GM18505 (cell line): ENCODE data around the gene RIMKLA.

Source experiments
- ATAC-seq: cut with Tn5 transposase; IDR thresholded peaks from one replicate; pipeline ENCODE4 v1.9.1; 2021; ENCODE audit not compliant: unreplicated experiment
- POLR2A ChIP-seq: IDR thresholded peaks from 4 replicates; pipeline ENCODE4 v1.6.1; 2011; ENCODE audit warnings: borderline replicate concordance; ENCODE audit not compliant: insufficient read depth, insufficient read length; ENCODE audit errors: extremely low read depth

Gene RIMKLA

DNA sequence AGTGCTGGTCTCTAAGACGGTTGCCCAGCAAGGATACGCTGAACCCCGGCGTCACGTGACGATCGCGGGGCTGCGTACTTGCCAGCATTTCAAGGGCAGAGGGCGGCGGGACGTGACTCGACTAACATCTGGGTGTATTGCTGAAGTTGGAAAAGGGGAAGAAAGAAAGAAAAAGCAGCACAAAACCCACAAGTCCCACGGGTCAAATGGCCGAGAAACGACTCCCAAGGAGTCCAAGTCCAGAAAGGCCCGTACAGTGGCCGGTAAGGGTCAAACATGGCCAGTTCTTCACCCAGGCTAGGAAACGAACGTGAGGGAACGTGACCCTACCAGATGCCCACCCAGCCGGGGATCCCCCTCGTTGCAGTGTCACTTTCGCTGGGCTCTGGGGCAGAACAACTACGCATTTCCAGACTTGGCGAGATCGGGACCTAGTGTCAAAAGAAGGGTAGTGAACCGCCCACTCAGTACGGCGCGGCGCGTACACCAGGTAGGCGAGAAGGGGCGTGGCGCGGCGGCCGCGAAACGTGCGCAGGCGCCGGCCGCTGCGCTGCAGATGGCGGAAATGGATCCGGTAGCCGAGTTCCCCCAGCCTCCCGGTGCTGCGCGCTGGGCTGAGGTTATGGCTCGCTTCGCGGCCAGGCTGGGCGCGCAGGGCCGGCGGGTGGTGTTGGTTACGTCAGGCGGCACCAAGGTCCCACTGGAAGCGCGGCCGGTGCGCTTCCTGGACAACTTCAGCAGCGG, 75.6 kb downstream of the RIMKLA start, which contains the start of the genes PPCS and ZMYND12:
PPCS (plus strand) TSS at position 534 of the 744 bp plus-strand sequence; CDS start at position 557, 23 bp downstream.
ZMYND12 (minus strand) TSS at position 13 of the 744 bp plus-strand sequence. CDS start 25 bp downstream, outside the sequence.
- TF ChIP-seq POLR2A: peak; percentile 97
- peak; percentile 78 for ATAC-seq

- TF ChIP-seq POLR2A: peak; percentile 3
- peak; percentile 47 for ATAC-seq
Measured at GRCh38 chr1:42456754-42457089, 76.1 kb downstream of the RIMKLA start.

- no peak for TF ChIP-seq POLR2A
- ATAC-seq: no peak
Measured at GRCh38 chr1:42461196-42461595, 80.6 kb downstream of the RIMKLA start.

DNA sequence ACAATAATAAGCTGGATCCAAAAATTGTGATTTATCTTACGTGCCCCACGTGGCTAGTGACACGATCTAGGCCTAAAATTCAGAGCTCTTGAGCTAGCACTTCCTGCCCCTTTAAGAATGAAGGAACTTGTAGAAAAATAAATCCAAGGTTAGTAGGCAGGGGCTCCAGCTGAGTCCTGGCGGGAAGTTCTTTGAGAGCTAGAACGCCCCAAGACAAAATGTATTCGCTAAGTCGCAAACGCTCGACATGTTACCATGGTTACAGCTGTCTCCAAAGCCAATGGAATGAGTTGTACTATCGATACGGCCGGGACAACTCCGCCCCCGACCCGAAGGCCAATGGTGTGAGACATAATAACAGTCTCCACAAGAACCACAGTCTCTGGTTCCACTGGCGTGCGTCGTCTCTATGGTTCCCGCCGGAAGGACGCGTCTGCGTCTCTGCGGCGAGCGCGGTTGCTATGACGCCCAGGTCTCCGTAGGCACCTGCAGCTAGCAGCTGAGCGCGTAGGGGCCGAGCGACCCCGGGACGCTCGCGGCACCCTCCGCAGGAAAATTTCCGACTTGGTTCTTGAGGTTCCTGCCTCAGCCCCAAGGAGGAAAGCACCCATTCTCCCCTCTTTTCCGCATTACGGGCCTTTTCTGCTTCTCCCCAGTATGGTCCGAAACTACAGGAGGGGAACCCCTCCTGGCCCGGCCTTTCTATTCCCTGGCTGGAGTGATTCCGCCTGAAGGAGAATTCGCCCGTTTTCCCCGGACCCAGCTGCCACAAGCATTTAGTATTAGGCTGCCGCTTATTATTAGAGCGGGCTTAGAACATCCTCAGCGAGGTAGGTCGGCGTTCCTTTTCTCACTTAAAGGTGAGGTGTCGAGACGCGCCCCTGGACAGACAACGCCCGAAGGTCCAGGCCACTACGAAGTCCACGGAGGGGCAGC, 82.5 kb downstream of the RIMKLA start, which contains the start of gene CCDC30:
CCDC30 (plus strand) TSS at position 459 of the 936 bp plus-strand sequence. CDS start 17,266 bp downstream, outside the sequence.
- TF ChIP-seq POLR2A: no peak
- ATAC-seq: peak; percentile 97

DNA sequence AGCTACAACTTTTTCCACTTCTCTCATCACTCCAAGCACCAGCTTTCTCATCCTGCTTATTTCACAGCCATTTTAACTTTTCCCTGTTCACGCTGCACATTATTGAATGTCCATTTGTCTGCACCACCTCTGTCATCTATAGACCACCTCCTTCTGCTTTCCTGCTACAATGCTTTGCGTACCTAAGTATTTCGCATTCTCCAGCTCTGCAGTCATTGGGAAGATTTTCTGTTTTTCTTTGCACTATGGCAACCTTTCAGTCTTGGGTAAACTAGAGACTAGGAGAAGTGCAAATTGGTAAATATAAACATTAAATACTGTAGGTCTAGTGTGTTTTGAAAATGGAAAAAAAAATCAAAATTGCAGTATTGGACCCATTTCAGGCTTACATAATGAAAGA, 83.3 kb downstream of the RIMKLA start:
- no peak for TF ChIP-seq POLR2A
- no peak for ATAC-seq

- TF ChIP-seq POLR2A: no peak
- ATAC-seq: no peak
Measured at GRCh38 chr1:42466030-42466429, 85.4 kb downstream of the RIMKLA start.

DNA sequence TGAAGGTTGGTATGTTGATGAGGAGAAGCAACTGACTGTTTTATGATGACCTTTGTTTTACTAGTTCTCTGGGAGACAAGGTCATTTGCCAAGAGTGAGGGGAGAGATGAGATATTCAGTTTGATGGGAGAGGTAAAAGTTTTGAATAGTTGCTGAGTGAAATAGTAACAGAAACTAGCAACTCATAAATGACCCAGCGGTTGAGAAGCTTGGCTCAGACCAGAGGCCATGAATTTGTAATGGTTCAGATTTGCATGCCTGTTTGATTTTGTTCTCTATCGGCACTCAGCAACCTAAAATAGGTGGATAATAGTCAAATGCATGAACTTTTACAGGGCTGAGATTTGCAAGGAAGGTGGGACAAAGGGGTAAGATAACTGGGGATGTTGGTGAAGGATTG, 89.1 kb downstream of the RIMKLA start:
- TF ChIP-seq POLR2A: no peak
- ATAC-seq: no peak
